ENCODE data around the gene CLIC3.

CLIC3 gene

DNA sequence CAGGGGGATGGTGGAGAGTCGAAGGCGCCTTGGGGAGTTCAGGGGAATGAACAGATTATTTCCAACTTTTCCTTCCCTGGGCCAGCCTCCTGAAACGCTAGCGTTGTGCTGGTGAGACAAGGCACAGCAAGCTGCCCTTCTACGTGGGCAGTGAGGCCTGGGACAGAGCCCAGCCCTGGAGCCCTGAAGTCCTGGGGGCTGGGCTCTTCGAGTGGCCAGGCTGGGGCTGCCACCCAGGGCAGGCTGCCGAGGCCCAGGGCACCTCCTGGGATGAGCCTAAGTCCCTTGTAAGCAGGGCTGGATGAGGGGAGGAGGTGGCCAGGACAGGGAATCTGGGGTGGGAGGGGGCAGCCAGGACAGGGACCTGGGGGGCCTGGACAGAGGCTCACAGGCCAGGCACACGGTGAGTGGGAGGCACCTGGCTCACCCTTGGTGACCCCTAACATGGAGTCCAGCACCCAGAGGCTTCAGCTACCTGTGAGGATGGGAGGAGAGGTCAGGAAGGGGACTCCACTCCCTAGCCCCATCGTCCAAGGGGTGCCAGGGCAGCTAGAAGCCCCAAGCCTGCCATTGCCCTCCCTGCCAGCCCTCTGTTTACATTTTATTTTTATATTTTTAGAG is 45.6 kb downstream of the CLIC3 start:
- DNase-seq (no peak), ATAC-seq (ENCODE audit: insufficient read depth, low read depth) (no peak)
- no peaks in the 10 kb centered on the region for H3K27me3 ChIP-seq (ENCODE audit: insufficient read depth, low read length, poor library complexity)
- H3K79me2 ChIP-seq (ENCODE audit: insufficient read depth, low read length) = no peaks in the 10 kb centered on the region
- H3K4me1 ChIP-seq (ENCODE audit: insufficient read depth, low read length) = peaks cover 18% of the 10 kb centered on the region
- peak overlapping the region; percentile 79 for H2AFZ ChIP-seq (ENCODE audit: low read depth, low read length)
- no peaks in the 10 kb centered on the region for H4K20me1 ChIP-seq (ENCODE audit: insufficient read depth, low read length)
- H3K36me3 ChIP-seq (ENCODE audit: insufficient read depth, low read length) = no peaks in the 10 kb centered on the region
- H3K27ac ChIP-seq (ENCODE audit: low read length) = peak overlapping the region; percentile 65
- no peaks in the 10 kb centered on the region for H3K9me3 ChIP-seq (ENCODE audit: insufficient read depth, low read length, severe bottlenecking)
- H3K4me2 ChIP-seq (ENCODE audit: insufficient read depth, low read length) = peak overlapping the region; percentile 83
- peak overlapping the region; percentile 77 for H3K9ac ChIP-seq (ENCODE audit: low read depth, low read length)
- no peak for TF ChIP-seq CTCF (IDR thresholded peaks at IDR 0.05; ENCODE audit: borderline replicate concordance, extremely low read depth, low read length, poor library complexity, severe bottlenecking)
- no peak for TF ChIP-seq EZH2 (IDR thresholded peaks at IDR 0.05; ENCODE audit: borderline replicate concordance, low read depth, low read length, severe bottlenecking)
- peak overlapping the region; percentile 15 to 63; a peak in 3 of 4 replicates for H3K4me3 ChIP-seq (ENCODE audit: low read depth in 1 of 2, low read length in 2 of 2)

GRCh38 chr9:136949817-136950655 is 46.3 kb downstream of the CLIC3 start:
- peak overlapping the region; percentile 77 for H3K9ac ChIP-seq (ENCODE audit: low read depth, low read length)
- TF ChIP-seq CTCF (IDR thresholded peaks at IDR 0.05; ENCODE audit: borderline replicate concordance, extremely low read depth, low read length, poor library complexity, severe bottlenecking) = peak; percentile 34
- no peak for TF ChIP-seq EZH2 (IDR thresholded peaks at IDR 0.05; ENCODE audit: borderline replicate concordance, low read depth, low read length, severe bottlenecking)
- no peaks in the 10 kb centered on the region for H3K79me2 ChIP-seq (ENCODE audit: insufficient read depth, low read length)
- peak overlapping the region; percentile 79 for H2AFZ ChIP-seq (ENCODE audit: low read depth, low read length)
- no peaks in the 10 kb centered on the region for H3K27me3 ChIP-seq (ENCODE audit: insufficient read depth, low read length, poor library complexity)
- peak; percentile 94 for DNase-seq
- H4K20me1 ChIP-seq (ENCODE audit: insufficient read depth, low read length) = no peaks in the 10 kb centered on the region
- H3K4me1 ChIP-seq (ENCODE audit: insufficient read depth, low read length) = peaks cover 20% of the 10 kb centered on the region
- ATAC-seq (ENCODE audit: insufficient read depth, low read depth) = peak; percentile 94
- no peaks in the 10 kb centered on the region for H3K36me3 ChIP-seq (ENCODE audit: insufficient read depth, low read length)
- H3K9me3 ChIP-seq (ENCODE audit: insufficient read depth, low read length, severe bottlenecking) = no peaks in the 10 kb centered on the region
- H3K27ac ChIP-seq (ENCODE audit: low read length) = peak overlapping the region; percentile 65
- H3K4me2 ChIP-seq (ENCODE audit: insufficient read depth, low read length) = peak overlapping the region; percentile 83
- H3K4me3 ChIP-seq (ENCODE audit: low read depth in 1 of 2, low read length in 2 of 2) = peak overlapping the region; percentile 15 to 63

DNA sequence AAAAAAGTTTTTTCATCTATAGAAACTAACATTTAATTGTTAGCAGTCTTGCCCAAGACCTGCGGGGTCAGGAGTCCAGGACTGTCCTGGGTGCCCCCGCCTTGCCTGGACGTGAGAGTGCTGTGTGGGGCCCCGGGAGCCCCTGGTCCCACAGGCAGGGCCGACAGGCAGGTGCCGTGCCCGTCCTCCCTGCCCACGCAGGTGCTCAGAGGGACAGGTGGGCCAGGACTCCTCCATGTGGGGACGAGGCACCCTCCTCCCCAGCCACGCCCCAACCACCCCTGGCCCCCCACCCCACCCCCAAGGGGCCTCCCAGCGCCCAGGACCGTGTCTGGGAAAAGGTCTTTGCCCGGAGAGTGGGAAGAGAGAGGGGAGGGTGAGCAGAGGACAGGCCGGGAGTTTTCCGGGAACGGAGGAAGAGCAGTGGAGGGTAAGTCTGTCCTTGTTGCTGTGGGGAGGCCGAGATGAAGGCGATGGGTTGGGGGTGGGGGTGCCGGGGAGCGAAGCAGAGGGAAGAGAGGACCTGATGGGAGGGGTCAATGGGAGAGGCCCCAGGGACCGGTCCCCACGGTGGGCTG is 47.0 kb downstream of the CLIC3 start:
- Histone ChIP-seq H4K20me1 (ENCODE audit: insufficient read depth, low read length) (no peaks in the 10 kb centered on the region), H3K4me1 (ENCODE audit: insufficient read depth, low read length) (peaks cover 23% of the 10 kb centered on the region), H3K36me3 (ENCODE audit: insufficient read depth, low read length) (no peaks in the 10 kb centered on the region), H2AFZ (ENCODE audit: low read depth, low read length) (peak overlapping the region; percentile 79), H3K9me3 (ENCODE audit: insufficient read depth, low read length, severe bottlenecking) (no peaks in the 10 kb centered on the region), H3K9ac (ENCODE audit: low read depth, low read length) (peak overlapping the region; percentile 77), H3K27ac (ENCODE audit: low read length) (peak overlapping the region; percentile 65), H3K79me2 (ENCODE audit: insufficient read depth, low read length) (peaks cover under 1% of the 10 kb centered on the region; the same call in 1 of the 2 replicates), H3K4me3 (ENCODE audit: low read depth in 1 of 2, low read length in 2 of 2) (peak overlapping the region; percentile 15 to 63; a peak in 3 of 4 replicates), H3K27me3 (ENCODE audit: insufficient read depth, low read length, poor library complexity) (no peaks in the 10 kb centered on the region), H3K4me2 (ENCODE audit: insufficient read depth, low read length) (peak overlapping the region; percentile 83)
- TF ChIP-seq EZH2 (IDR thresholded peaks at IDR 0.05; ENCODE audit: borderline replicate concordance, low read depth, low read length, severe bottlenecking) (no peak), CTCF (IDR thresholded peaks at IDR 0.05; ENCODE audit: borderline replicate concordance, extremely low read depth, low read length, poor library complexity, severe bottlenecking) (no peak)
- ATAC-seq (ENCODE audit: insufficient read depth, low read depth) (no peak), DNase-seq (no peak)

All from DND-41 (cell line).